ENCODE results near the gene NOX5.

Gene NOX5

GRCh38 chr15:68985361-68985891, 29.1 kb upstream of the NOX5 start:
- no peak for TF ChIP-seq ZNF274 (IDR thresholded peaks at IDR 0.05; ENCODE audit: low read depth, low read length)

GRCh38 chr15:68986322-68986721, 28.2 kb upstream of the NOX5 start:
- TF ChIP-seq ZNF274 (IDR thresholded peaks at IDR 0.05; ENCODE audit: low read depth, low read length): no peak
- H3K4me3 ChIP-seq (ENCODE audit: low read length): no peak overlapping the region

More at GRCh38 chr15:68985361-68985891, 29.1 kb upstream of the NOX5 start:
- no peak overlapping the region for H3K4me3 ChIP-seq (ENCODE audit: low read length)

- no peak overlapping the region for H3K4me3 ChIP-seq (ENCODE audit: low read length)
- no peak for TF ChIP-seq ZNF274 (IDR thresholded peaks at IDR 0.05; ENCODE audit: low read depth, low read length)
These were observed 27.4 kb upstream of the NOX5 start for GRCh38 chr15:68987120-68987519.

- H3K4me3 ChIP-seq (ENCODE audit: low read length): no peak overlapping the region
- no peak for TF ChIP-seq ZNF274 (IDR thresholded peaks at IDR 0.05; ENCODE audit: low read depth, low read length)
These were observed 26.8 kb upstream of the NOX5 start for GRCh38 chr15:68987676-68988075.

GRCh38 chr15:68989541-68990230, 24.8 kb upstream of the NOX5 start:
- H3K4me3 ChIP-seq (ENCODE audit: low read length): no peak overlapping the region
- TF ChIP-seq ZNF274 (IDR thresholded peaks at IDR 0.05; ENCODE audit: low read depth, low read length): no peak

GRCh38 chr15:68990231-68990991, 24.1 kb upstream of the NOX5 start:
- no peak for TF ChIP-seq ZNF274 (IDR thresholded peaks at IDR 0.05; ENCODE audit: low read depth, low read length)
- no peak overlapping the region for H3K4me3 ChIP-seq (ENCODE audit: low read length)

GRCh38 chr15:68990992-68991500, 23.4 kb upstream of the NOX5 start:
- TF ChIP-seq ZNF274 (IDR thresholded peaks at IDR 0.05; ENCODE audit: low read depth, low read length): no peak
- no peak overlapping the region for H3K4me3 ChIP-seq (ENCODE audit: low read length)

- H3K4me3 ChIP-seq (ENCODE audit: low read length): no peak overlapping the region
- no peak for TF ChIP-seq ZNF274 (IDR thresholded peaks at IDR 0.05; ENCODE audit: low read depth, low read length)
These were observed 22.8 kb upstream of the NOX5 start for GRCh38 chr15:68991723-68992122.

GRCh38 chr15:68992696-68993095, 21.8 kb upstream of the NOX5 start:
- no peak for TF ChIP-seq ZNF274 (IDR thresholded peaks at IDR 0.05; ENCODE audit: low read depth, low read length)
- H3K4me3 ChIP-seq (ENCODE audit: low read length): no peak overlapping the region

- no peak for TF ChIP-seq ZNF274 (IDR thresholded peaks at IDR 0.05; ENCODE audit: low read depth, low read length)
- no peak overlapping the region for H3K4me3 ChIP-seq (ENCODE audit: low read length)
These were observed 21.2 kb upstream of the NOX5 start for GRCh38 chr15:68993276-68993675.

GRCh38 chr15:68994149-68994548, 20.3 kb upstream of the NOX5 start:
- no peak overlapping the region for H3K4me3 ChIP-seq (ENCODE audit: low read length)
- no peak for TF ChIP-seq ZNF274 (IDR thresholded peaks at IDR 0.05; ENCODE audit: low read depth, low read length)

GRCh38 chr15:68994981-68995761, 19.3 kb upstream of the NOX5 start:
- no peak for TF ChIP-seq ZNF274 (IDR thresholded peaks at IDR 0.05; ENCODE audit: low read depth, low read length)
- H3K4me3 ChIP-seq (ENCODE audit: low read length): no peak overlapping the region

GRCh38 chr15:68997050-68997449, 17.4 kb upstream of the NOX5 start:
- H3K4me3 ChIP-seq (ENCODE audit: low read length): no peak overlapping the region
- no peak for TF ChIP-seq ZNF274 (IDR thresholded peaks at IDR 0.05; ENCODE audit: low read depth, low read length)

All from GM08714 (cell line).